NCI-H524 treated with DMSO at 0.1 percent for 48 hours (cell line): ENCODE data around the gene TRIP10.
"Not testable (repeated sequence)": the region's sequence is repeated elsewhere in the genome, so short reads cannot be mapped to it uniquely, and the experiment has no call there.

Experiments
- DNase-seq: peaks from one replicate; lab custom pipeline; 2025; lab: John Stamatoyannopoulos, UW

The TRIP10 gene

DNA sequence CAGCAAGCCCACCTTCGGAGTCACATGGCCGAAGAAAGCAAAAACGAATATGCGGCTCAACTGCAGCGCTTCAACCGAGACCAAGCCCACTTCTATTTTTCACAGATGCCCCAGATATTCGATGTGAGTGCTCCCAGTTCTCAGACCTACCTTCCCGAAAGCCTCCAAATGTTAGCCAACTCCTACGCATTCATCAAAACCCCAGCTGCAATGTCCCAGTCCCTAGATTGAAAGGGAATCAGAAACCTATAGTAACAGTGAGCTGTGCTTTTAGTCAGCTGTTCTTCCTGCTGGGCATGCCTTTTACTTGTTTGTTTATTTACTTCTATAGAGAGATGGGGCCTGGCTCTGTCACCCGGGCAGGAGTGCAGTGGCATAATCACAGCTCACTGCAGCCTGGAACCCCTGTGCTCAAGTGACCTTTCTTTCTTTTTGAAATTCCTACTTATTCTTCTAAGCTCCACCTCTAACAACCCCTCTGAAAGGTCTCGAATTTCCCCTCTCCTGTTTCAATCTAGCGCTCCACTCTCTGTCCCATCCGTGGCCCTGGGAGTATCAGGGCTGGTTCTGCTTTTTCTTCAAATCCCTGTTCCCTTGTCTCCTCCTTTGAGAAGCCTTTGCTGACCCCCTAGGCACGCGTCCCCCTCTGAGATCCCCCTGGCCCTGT lies 4.4 kb downstream of the TRIP10 start:
- DNase-seq, result no peak

DNA sequence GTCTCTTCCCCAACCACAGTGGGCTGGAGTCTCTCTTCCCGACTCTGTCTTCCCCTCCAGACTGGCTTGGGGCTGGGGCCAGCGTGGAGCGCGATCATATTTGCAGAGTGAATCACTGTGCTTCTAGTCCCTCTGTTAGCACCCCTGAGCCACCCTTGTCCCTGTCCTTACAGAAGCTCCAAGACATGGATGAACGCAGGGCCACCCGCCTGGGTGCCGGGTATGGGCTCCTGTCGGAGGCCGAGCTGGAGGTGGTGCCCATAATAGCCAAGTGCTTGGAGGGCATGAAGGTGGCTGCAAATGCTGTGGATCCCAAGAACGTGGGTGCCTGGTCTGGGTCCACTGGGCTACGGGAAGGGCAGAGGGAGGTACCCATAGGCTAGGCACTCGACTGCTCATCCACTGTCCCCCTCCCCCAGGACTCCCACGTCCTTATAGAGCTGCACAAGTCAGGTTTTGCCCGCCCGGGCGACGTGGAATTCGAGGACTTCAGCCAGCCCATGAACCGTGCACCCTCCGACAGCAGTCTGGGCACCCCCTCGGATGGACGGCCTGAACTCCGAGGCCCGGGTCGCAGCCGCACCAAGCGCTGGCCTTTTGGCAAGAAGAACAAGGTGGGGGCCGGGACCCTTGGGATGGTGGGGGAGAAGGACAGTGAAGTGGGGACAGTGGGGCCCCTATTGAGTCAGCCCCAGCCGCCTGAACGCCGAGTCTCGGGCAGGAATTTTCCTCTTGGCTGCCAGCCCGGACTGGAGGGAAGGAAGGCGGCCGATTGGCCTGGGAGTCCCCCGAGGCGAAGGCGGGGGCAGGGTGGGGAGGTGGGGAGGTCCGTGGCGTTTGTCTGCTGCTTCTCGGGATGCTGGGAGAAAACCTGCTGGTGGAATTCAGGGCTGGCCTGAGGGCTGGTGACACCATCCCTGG lies 5.2 kb downstream of the TRIP10 start:
- DNase-seq, result no peak

DNA sequence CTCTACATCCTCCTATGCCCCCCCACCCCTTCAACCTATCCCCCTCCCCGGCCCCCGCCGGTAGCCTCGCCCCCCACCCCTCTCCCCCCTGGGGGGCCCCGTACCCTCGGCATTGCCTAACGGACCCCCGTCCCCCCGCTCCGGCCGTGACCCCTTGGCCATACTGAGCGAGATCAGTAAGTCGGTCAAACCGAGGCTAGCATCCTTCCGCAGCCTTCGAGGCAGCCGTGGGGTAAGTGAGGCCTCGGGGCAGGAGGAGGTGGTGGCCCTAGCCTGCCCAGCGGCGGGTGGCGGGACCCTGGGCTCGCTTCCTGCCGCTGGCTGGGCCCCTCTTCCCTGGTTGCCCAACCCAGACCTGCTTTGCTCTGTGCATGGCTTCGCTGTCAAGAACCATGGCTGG lies 6.5 kb downstream of the TRIP10 start:
- DNase-seq, result no peak

DNA sequence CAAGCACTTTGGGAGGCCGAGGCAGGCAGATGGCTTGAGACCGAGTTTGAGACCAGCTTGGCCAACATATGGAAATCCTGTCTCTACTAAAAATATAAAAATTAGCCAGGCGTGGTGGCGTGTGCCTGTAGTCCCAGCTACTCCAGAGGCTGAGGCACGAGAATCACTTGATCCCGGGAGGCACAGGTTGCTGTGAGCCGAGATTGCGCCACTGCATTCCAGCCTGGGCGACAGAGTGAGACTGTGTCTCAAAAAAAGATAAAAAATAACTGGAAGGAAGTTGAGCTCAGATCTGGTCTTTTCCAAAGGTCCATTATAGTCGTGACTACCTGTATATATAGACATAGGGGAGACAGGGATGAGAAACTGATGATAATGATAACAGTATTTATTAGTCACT lies 9.1 kb downstream of the TRIP10 start:
- not testable (repeated sequence) for DNase-seq

DNA sequence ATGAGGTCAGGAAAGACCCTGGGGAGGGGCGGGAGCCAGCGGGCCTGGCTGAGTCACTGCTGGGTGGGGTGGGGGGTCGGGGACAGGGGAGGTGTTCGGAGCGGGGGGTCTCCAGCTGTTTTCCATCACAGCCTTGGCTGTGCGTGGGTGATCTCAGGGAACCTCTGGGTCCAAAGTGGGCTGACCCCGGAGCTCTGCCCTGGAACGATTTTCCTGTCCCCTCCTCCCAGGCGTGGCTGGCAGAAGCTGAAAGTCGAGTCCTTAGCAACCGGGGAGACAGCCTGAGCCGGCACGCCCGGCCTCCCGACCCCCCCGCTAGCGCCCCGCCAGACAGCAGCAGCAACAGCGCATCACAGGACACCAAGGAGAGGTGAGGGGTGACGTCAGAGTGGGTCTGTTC lies 10.6 kb downstream of the TRIP10 start:
- DNase-seq, result no peak

DNA sequence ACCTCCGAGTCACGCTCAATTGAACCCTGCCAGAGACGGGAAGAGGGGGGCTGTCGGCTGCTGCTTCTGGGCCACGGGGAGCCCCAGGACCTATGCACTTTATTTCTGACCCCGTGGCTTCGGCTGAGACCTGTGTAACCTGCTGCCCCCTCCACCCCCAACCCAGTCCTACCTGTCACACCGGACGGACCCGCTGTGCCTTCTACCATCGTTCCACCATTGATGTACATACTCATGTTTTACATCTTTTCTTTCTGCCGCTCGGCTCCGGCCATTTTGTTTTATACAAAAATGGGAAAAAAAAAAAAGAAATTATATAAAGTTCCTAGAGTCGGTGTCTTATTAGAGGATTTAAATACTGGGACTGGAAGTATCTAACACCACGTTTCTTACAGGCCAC lies 11.7 kb downstream of the TRIP10 start:
- no peak for DNase-seq

DNA sequence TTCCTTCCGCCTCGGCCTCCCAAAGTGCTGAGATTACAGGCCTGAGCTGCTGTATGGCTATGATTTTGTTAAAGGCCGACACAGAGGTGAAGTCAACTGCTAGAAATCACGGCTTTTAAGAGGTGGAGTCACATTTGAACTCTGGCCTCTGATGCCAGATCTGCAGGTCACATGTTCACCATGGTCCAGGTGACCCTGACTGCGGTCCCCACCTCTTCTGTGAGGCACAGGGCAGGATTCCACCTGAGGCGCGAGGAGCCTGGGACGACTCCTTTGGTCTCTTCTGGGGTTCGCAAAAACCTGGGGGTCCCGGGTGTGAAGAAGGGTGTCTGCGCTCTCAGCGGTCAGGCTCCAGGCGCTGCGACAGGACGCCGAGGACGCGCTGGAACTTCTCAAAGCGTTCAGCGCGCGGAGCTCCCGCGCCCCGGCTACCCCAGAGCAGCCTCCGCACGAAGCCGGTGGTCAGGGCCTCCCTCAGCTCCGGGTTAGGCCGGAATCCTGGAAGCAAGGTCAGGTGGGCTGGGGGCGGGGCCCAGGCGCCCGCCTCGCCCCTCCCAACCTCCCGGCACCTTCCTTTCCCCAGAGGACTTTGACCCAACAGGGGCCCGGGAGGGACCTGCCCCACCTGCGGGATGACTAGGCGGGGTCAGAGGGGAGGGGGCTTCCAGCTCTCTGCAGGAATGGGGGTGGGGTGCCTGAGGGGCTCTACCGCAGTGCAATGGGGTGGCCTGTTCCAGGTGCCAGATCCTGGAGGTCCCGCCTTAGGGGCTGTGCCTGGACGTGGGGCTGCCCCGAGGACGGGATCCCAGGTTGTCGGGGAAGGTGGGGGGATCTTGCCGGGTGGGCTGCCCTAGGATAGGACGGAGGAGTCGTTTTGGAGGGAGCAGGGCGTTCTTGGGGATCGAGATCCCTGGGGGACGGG lies 13.0 kb downstream of the TRIP10 start:
- no peak for DNase-seq

DNA sequence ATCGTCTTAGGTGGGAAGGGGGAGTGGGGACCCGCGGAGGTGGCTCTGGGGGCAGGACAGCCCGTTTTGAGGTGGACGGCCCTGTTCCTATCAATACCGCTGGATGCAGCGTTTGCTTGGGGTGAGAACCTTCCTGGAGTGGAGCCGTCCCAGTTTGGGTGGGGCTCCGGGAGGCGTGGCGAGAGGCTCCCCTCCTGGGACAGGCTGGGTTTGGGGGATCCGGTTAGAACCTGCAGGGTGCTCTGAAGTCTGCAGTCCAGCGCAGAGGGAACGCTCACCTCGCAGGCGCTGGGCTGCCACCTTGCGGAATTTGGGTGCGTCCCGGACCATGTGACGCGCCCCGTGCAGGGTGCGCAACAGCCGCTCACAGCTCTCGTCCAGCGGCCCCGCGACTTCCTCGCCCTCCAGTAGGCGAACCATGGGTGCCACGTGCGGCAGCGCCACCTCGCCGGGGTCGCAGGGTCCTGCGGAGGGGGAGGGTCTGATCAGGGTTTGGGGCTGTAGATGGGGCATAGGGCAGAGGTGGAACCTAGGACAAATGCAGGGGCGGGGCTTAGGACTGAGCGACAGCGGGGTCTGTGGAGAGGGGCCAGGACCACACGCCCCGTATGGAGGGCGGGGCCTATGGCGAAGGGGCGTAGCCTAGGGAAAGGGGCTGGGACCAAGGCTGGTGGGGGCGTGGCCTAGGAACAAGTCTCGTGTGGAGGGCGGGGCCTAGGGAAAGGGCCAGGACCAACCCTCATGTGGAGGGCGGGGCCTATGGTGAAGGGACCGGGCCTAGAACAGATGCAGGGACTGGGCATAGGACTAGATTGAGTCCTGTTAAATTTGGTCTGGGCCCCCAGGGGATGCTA lies 13.9 kb downstream of the TRIP10 start:
- no peak for DNase-seq

DNA sequence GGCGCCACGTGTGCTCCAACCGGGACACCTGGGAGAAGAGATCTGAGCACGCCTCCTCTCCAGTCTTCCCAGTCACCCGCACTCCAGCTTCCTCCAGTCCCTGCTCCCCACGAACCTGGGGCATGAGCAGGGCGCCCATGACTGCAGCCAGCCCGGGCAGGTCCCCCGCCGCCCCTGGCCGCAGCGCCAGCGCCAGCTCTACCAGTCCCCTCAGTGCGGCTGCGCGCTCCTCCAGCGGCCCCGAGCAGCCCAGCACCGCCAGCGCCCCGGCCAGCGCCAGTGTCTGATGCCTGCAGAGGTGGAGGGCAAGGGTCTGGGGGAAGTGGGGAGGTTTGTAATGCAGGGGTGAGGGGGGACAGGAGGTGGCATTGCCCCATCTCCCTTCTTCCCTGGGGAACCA lies 14.7 kb downstream of the TRIP10 start:
- DNase-seq, result no peak

DNA sequence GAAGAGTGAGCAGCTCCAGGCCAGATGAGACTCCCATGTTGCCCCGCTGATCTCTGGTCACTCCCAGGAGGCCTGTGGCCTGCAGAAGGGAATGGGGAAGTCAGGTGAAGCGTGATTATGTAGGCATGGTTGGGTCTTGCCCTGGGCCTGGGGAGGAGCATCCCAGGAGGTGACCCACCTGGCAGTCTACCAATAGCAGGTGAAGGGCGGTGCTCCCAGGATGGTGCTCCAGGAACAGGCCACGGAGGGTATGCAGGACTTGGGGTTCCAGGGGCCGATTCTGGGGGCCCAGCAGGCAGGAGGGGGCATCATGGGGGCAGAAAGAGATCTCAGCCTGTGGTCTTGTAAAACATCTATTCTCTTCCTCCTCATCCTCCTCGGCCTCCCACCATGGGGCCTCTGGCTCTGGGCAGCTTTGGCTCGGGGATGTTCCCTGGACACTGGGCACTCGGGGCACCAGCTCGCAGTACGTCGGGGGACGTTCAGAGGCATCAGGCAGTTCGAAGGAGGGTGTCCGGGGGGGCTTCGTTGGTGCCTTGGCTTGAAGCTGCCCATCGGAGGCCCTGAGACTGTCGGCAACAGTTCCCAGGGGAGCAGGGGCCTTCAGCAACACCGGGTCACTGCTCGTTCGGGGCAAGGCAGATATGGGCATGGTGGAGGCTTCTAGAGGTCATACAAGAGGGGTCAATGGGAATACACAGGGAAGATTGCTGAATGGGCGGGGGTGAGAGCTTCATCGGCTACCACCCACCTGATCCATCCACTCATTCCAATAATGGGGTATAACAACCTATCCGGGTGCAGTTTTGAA lies 15.4 kb downstream of the TRIP10 start:
- DNase-seq, result no peak

DNA sequence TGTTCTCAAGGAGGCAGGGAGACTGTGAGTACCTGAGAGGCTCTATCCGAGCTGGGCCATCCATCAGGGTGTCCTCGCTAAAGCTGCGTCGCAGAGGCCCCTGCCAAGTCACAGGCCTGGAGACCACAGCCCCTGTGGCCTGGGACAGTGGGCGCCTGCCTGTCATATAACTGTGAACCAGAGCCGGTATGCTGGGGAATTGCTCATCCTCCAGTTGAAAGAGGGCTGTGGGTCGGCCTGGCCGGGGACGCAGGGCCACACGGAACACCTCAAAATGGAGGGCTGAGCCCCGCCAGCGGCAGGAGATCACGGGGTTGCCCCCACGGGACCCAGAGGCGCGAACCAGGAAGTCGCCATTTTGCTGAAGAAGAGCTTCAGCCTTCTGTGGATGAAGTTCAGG lies 21.1 kb downstream of the TRIP10 start:
- DNase-seq, result no peak

DNA sequence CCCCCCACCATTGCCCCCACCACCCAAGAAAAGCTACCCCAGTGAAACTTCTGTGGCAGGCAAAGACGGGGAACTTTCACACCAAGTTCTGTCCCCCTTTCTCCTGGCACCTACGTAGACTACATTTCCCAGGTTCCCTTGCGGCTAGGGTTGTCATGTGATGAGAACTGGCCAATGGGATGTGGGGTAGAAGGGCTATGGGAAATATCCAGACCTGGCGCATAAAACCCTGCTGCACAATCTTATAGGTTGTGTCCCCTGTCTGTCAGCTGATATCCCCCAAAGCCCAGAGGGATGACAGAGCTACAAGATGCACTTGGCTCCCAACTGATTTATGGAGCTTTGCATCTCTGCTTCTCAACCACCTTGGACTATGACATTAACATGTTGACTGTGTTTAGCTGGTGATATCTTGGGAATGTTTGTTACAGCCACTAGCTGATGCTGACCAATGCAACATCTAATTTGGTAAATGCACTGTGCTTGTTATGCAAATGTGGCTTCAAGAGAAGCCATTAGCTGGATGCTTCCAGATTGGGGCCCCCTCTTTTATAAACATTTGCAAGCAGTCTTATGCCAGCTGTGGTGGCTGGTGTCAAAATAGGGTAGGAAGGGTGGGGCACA lies 21.7 kb downstream of the TRIP10 start:
- no peak for DNase-seq

DNA sequence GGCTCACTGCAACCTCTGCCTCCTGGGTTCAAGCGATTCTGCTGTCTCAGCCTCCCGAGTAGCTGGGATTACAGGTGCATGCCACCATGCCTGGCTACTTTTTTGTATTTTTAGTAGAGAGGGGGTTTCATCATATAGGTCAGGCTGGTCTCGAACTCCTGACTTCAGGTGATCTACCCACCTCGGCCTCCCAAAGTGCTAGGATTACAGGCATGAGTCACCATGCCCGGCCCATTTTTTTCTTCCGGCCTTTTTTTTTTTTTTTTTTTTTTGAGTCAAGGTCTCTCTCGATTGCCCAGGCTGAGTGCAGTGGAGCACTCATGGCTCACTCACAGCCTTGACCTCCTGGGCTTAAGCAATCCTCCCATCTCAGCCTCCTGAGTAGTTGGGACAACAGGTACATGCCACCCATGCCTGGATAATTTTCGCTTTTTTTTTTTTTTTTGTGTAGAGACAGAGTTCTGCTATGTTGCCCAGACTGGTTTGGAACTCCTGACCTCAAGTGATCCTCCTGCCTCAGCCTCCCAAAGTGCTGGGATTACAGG lies 22.8 kb downstream of the TRIP10 start:
- DNase-seq, result not testable (repeated sequence)

DNA sequence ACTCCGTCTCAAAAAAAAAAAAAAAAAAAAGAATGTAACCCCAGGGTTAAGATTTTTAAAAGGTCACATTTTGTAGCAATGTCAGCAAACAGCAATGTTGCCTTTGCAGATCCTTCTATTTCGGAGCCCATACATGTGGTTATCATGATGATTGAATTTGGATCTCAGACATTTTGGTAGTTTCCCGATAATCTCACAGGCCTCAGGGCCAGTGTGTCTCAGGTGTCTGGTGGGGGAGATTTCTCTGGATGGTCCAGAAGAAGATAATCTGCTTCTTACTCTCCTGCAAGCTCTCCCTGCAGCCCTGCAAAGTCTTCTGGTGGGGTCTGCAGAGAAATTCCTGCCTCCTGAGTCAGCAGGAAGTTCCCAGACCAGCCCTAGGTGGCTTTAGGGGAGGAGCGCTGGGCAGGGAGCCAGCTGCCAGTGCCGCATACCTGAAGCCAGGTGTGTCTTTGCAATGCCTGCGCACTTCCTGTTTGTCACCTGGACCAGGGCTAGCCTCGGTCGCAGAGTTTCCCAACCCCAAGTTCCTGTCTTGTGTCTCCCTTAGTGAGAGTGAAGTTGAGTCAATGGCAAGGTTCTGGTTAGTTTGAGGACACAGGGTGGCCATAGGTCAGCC lies 26.4 kb downstream of the TRIP10 start:
- no peak for DNase-seq

DNA sequence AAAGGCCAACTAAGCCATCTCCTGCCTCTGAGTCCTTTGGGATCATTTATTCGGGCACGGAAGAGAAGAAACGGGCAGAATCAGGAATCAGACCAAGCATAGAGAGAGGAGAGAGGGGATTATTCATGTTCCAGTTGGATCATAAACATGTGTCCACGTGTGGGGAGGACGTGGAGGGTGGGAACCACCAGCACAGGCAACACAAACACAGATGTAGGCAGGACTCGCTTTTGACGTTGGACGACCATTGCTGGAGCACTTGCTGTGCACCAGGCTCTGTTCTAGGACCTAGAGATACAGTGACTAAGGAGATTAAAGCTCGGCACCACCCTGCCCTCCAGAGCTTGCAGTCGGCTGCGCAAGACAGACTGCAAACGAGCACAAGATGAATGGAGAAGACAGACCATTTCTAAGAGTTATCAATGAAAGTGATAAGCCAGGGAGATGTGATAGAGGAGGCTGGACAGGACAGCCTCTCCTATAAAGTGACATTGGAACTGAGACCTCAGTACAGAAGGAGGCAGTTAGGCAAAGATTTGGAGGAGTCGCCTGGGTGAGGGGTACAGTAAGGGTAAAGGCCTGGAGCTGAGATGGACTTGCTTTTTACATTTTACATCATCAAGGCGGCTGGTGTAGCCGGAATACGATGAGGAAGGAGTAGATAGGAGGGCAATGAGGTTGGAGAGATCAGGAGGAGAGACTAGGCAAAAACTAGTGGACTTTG lies 27.0 kb downstream of the TRIP10 start:
- no peak for DNase-seq

DNA sequence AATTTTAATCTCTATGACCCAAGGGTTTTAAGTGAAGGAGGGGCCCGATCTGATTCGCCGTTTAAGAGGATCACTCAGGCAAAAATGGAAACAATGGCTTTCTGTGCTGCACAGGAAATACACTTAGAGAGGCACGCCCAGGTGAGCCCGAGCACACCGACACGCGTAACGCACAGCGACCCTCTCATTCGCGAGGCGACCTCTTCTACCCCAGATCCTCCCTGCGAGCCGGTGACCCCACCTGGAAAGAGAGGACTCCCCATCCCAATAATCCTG lies 27.5 kb downstream of the TRIP10 start:
- DNase-seq, result no peak

DNA sequence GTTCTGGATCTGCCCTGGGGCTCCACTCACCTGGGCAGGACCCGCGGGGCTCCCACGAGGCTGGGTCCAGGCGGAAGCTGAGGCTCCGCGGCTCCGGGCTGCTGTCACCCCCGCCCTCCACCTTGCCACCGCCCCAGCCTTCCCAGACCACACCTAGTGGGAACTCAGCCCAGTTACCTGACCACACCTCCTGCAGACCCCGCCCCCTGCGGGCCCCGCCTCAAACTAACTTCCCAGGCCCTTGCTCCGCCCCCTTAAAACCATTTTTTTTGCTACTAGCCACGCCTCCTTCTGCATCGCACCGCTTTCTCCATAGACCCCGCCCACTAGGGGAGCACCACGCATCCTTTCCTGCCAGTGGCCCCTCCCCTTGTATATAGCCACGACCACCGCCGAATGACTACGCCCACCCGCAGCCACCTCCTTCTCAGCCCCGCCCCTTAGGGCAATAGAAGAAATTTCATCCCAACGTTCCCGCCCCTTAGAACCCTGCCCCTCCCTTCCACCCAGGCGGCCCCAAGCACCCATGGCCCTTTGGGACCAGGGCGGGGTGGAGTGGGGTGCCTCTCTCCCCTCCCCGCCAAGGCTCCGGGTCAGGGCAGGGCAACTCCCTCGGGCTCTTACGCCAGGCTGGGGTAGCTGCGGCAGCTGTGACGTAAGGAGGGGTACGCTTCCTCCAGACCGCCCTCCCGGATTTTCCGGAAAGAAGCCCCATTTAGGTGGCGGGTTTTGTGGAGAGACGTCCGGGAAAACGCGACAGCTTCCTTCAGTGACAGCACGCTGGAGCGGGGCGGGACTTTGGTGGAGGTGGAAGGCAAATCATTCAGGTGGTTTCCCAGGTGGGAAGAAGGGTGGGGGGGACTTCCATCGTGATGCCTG lies 28.1 kb downstream of the TRIP10 start, which contains the start of gene SH2D3A:
Gene SH2D3A, minus strand, starts transcription at position 79 of the 879 bp plus-strand sequence. CDS start 3,687 bp downstream, outside the sequence.
- no peak for DNase-seq
